OCI-LY1 (cell line): Measurements from ENCODE around the gene RPL35.

ENCODE experiments used
- H2AFZ ChIP-seq: fragments of 200-600 bp; sonication (generic), shearing (Covaris generic); 2 replicates; pipeline ENCODE4 v1.6.0; 2014; ENCODE audit warnings: antibody characterized with exemption, mild to moderate bottlenecking, low read length
- H3F3A ChIP-seq: fragments of 200-600 bp; sonication (generic), shearing (Covaris generic); 2 replicates; pipeline ENCODE4 v1.6.0; 2014; ENCODE audit warnings: mild to moderate bottlenecking, antibody characterized with exemption, low read length, moderate library complexity; ENCODE audit not compliant: insufficient read depth
- H3K27ac ChIP-seq: fragments of 200-600 bp; sonication (generic); 2 replicates; pipeline ENCODE4 v1.5.1; 2014; ENCODE audit warnings: low read length, mixed run types, mild to moderate bottlenecking, low read depth; ENCODE audit not compliant: poor library complexity, severe bottlenecking
- H3K27me3 ChIP-seq: fragments of 200-600 bp; sonication (generic); 2 replicates; pipeline ENCODE4 v1.6.0; 2014; ENCODE audit warnings: antibody characterized with exemption, mild to moderate bottlenecking, low read length, moderate library complexity; ENCODE audit not compliant: insufficient read depth
- H3K36me3 ChIP-seq: fragments of 200-600 bp; sonication (generic); 2 replicates; pipeline ENCODE4 v1.6.1; 2014; ENCODE audit warnings: mild to moderate bottlenecking, antibody characterized with exemption, low read length, moderate library complexity, mixed read lengths; ENCODE audit not compliant: insufficient read depth
- H3K4me1 ChIP-seq: fragments of 200-600 bp; sonication (generic); 2 replicates; pipeline ENCODE4 v1.5.1; 2014; ENCODE audit warnings: mild to moderate bottlenecking, low read length, moderate library complexity; ENCODE audit not compliant: insufficient read depth, severe bottlenecking
- H3K4me2 ChIP-seq: fragments of 200-600 bp; sonication (generic), shearing (Covaris generic); 2 replicates; pipeline ENCODE4 v1.6.1; 2014; ENCODE audit warnings: low read length
- H3K4me3 ChIP-seq: fragments of 200-600 bp; sonication (generic); 2 replicates; pipeline ENCODE4 v1.5.1; 2014; ENCODE audit warnings: low read length, low read depth, mild to moderate bottlenecking, mixed read lengths; ENCODE audit not compliant: poor library complexity, severe bottlenecking
- H3K79me2 ChIP-seq: fragments of 200-600 bp; shearing (Covaris generic); 2 replicates; pipeline ENCODE4 v1.6.1; 2016; ENCODE audit warnings: mixed run types, low read length, mixed read lengths; ENCODE audit not compliant: insufficient read depth
- H3K9ac ChIP-seq: fragments of 200-600 bp; sonication (generic), shearing (Covaris generic); 2 replicates; pipeline ENCODE4 v1.6.1; 2014; ENCODE audit warnings: mild to moderate bottlenecking, low read length, mixed read lengths
- H3K9me2 ChIP-seq: fragments of 200-600 bp; sonication (generic), shearing (Covaris generic); 2 replicates; pipeline ENCODE4 v1.6.1; 2014; ENCODE audit warnings: low read depth, mild to moderate bottlenecking, low read length, mixed read lengths
- H3K9me3 ChIP-seq: fragments of 200-600 bp; shearing (Covaris generic); 2 replicates; pipeline ENCODE4 v1.6.1; 2014; ENCODE audit warnings: low read length, mixed read lengths
- H4K20me1 ChIP-seq: fragments of 200-600 bp; sonication (generic), shearing (Covaris generic); 2 replicates; pipeline ENCODE4 v1.6.0; 2016; ENCODE audit warnings: mild to moderate bottlenecking, low read length; ENCODE audit not compliant: insufficient read depth
- EZH2 ChIP-seq: fragments of 200-600 bp; sonication (generic), shearing (Covaris generic); IDR thresholded peaks from 2 replicates; pipeline ENCODE4 v1.8.0; 2017; ENCODE audit warnings: borderline replicate concordance, mixed run types, mild to moderate bottlenecking, antibody characterized with exemption, low read length, moderate library complexity, mixed read lengths
- TF ChIP-seq, protein P1 (sequence below): fragments of 200-600 bp; sonication (generic), shearing (Covaris generic); IDR thresholded peaks from 2 replicates; pipeline ENCODE4 v1.5.1; 2017; ENCODE audit warnings: mild to moderate bottlenecking, antibody characterized with exemption, low read length, moderate library complexity, mixed read lengths

RPL35 gene

DNA sequence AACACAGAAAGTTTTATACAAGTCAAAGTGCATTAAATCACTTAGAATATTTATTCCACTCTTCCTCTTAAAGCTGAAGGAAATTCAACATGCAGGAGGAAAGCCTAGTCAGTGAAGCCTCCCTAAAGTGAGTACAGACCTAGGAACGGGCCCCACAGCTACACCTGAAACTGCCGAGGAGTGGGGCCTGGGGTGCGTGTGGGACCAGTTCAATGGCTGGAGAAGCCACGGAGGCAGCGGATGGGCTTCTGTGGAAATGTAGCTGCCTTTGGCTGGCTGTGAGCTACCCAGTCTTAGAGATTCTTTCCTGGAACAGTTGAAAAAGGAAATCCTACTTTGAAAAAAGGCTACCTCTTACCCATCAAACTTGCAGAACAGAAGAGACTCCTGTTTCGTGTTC, 16.8 kb upstream of the RPL35 start:
- no peaks in the 10 kb centered on the region for H3K9me3 ChIP-seq
- no peaks in the 10 kb centered on the region for H3K9me2 ChIP-seq
- peaks cover 80% of the 10 kb centered on the region for H3K36me3 ChIP-seq
- H3K4me2 ChIP-seq = no peak overlapping the region
- no peaks in the 10 kb centered on the region for H3F3A ChIP-seq
- no peak overlapping the region for H3K4me3 ChIP-seq
- H2AFZ ChIP-seq = no peak overlapping the region
- no peaks in the 10 kb centered on the region for H3K27me3 ChIP-seq
- H3K9ac ChIP-seq = no peak overlapping the region
- TF ChIP-seq, protein P1, sequence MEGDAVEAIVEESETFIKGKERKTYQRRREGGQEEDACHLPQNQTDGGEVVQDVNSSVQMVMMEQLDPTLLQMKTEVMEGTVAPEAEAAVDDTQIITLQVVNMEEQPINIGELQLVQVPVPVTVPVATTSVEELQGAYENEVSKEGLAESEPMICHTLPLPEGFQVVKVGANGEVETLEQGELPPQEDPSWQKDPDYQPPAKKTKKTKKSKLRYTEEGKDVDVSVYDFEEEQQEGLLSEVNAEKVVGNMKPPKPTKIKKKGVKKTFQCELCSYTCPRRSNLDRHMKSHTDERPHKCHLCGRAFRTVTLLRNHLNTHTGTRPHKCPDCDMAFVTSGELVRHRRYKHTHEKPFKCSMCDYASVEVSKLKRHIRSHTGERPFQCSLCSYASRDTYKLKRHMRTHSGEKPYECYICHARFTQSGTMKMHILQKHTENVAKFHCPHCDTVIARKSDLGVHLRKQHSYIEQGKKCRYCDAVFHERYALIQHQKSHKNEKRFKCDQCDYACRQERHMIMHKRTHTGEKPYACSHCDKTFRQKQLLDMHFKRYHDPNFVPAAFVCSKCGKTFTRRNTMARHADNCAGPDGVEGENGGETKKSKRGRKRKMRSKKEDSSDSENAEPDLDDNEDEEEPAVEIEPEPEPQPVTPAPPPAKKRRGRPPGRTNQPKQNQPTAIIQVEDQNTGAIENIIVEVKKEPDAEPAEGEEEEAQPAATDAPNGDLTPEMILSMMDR = no peak
- no peak for TF ChIP-seq EZH2
- H3K4me1 ChIP-seq = peaks cover 17% of the 10 kb centered on the region
- H4K20me1 ChIP-seq = no peaks in the 10 kb centered on the region
- no peaks in the 10 kb centered on the region for H3K79me2 ChIP-seq
- no peak overlapping the region for H3K27ac ChIP-seq

DNA sequence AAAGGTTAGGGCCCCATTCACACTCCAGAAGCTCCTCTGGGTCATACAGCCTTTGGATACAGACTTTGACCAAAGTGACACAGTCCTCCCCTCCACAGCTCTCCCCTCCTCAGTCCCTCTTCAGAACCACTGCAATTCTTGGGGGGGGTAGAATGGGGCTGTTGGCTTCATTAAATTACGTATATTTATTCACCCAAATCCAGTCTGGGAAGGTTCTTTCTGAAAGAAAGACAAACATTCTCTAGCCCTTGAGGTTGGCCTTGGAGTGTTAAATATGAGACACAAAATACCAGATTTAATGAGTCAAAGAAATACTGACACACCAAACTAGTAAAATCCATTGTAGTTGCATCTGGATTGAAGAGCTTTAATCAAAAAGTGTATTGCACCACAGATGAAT, 16.3 kb upstream of the RPL35 start:
- H3K27ac ChIP-seq = no peak overlapping the region
- H3K9me3 ChIP-seq = no peaks in the 10 kb centered on the region
- H4K20me1 ChIP-seq = no peaks in the 10 kb centered on the region
- H3K9me2 ChIP-seq = no peaks in the 10 kb centered on the region
- TF ChIP-seq EZH2 = no peak
- TF ChIP-seq, protein P1 = no peak
- H3K36me3 ChIP-seq = peaks cover 85% of the 10 kb centered on the region
- peaks cover 20% of the 10 kb centered on the region for H3K4me1 ChIP-seq
- no peak overlapping the region for H3K4me3 ChIP-seq
- no peak overlapping the region for H3K4me2 ChIP-seq
- H3K27me3 ChIP-seq = no peaks in the 10 kb centered on the region
- H3K79me2 ChIP-seq = peaks cover 3% of the 10 kb centered on the region; the same call in 1 of the 2 replicates
- H3K9ac ChIP-seq = no peak overlapping the region
- H2AFZ ChIP-seq = no peak overlapping the region
- no peaks in the 10 kb centered on the region for H3F3A ChIP-seq

DNA sequence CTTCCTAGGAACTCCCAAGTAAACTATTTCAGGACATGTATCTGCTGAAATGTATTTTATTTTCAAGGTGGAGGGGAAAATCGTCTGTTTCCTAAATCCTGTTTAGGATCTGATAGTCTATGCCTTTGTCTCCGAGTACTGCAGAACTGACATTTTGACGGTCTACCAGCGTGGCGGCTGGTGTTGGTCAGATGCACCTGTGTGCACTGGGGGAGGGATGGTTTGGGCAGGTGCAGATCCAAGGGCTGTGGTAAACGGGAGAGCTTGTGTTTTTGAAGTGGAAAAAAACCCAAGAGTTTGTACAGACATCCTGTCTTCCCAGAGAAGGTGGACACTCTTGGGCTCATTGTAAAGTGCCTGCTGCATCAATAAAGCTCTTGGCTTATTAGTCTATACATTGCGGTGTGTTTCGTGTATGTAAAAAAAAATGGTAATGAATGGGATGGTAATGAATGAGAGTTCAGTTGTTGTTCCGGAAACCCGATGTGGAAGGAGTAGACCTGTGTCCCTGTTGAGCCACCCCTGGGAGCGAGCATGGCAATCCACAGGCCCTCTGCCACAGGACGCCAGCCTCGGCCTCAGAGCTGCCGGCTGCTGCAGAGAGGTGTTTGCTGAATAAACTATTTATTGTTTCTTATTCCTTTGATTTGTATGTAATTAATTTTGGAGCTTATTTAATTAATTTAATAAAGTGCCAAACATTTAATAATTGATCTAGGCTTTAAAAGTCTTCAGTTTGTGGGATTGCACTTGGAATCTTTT, 15.4 kb upstream of the RPL35 start:
- no peak overlapping the region for H3K4me2 ChIP-seq
- no peak overlapping the region for H3K9ac ChIP-seq
- no peak overlapping the region for H3K27ac ChIP-seq
- H4K20me1 ChIP-seq = no peaks in the 10 kb centered on the region
- H3K36me3 ChIP-seq = peaks cover 84% of the 10 kb centered on the region
- H3K79me2 ChIP-seq = peaks cover 7% of the 10 kb centered on the region; the same call in 1 of the 2 replicates
- H3K4me1 ChIP-seq = peaks cover 28% of the 10 kb centered on the region
- no peaks in the 10 kb centered on the region for H3F3A ChIP-seq
- H3K9me3 ChIP-seq = no peaks in the 10 kb centered on the region
- H3K27me3 ChIP-seq = no peaks in the 10 kb centered on the region
- TF ChIP-seq, protein P1 = no peak
- TF ChIP-seq EZH2 = no peak
- no peaks in the 10 kb centered on the region for H3K9me2 ChIP-seq
- H2AFZ ChIP-seq = no peak overlapping the region
- H3K4me3 ChIP-seq = no peak overlapping the region
